ENCODE data around the gene GALNS.

The GALNS gene

DNA sequence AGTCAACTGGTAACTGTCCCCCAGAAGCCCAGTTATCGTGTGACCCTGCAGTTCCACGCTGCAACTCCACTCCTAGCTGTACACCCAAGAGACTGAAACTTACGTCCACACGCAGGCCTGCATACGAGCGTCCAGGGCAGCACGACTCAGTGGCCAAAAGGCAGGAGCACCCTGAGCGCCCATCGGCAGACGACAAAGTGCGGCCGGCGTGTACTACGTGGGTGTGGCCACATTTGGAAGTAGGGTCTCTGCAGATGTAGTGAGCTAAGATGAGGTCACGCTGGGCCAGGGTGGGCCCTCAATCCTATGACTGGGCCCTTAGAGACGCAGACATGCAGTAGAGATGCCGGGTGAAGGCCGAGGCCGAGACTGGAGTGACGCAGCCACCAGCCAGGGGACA is 13.5 kb downstream of the GALNS start:
- H3K27me3 Mint-ChIP-seq, result no peaks in the 10 kb centered on the region
- no peak overlapping the region for H3K4me3 Mint-ChIP-seq
- H3K36me3 Mint-ChIP-seq, result peaks cover 20% of the 10 kb centered on the region
- H3K9me3 Mint-ChIP-seq, result no peaks in the 10 kb centered on the region
- peaks cover 8% of the 10 kb centered on the region for H3K4me1 Mint-ChIP-seq
- no peak for ATAC-seq
- no peak overlapping the region for H3K27ac Mint-ChIP-seq

- ATAC-seq, result no peak
- H3K27ac Mint-ChIP-seq, result no peak overlapping the region
- no peak overlapping the region for H3K4me3 Mint-ChIP-seq
- peaks cover 24% of the 10 kb centered on the region for H3K36me3 Mint-ChIP-seq
- no peaks in the 10 kb centered on the region for H3K9me3 Mint-ChIP-seq
- H3K4me1 Mint-ChIP-seq, result peaks cover 8% of the 10 kb centered on the region
- H3K27me3 Mint-ChIP-seq, result no peaks in the 10 kb centered on the region
These were observed 13.9 kb downstream of the GALNS start for GRCh38 chr16:88842806-88843205.

GRCh38 chr16:88842308-88842756 is 14.4 kb downstream of the GALNS start:
- H3K36me3 Mint-ChIP-seq, result peaks cover 24% of the 10 kb centered on the region
- no peak overlapping the region for H3K4me3 Mint-ChIP-seq
- peaks cover 8% of the 10 kb centered on the region for H3K4me1 Mint-ChIP-seq
- H3K27me3 Mint-ChIP-seq, result no peaks in the 10 kb centered on the region
- no peaks in the 10 kb centered on the region for H3K9me3 Mint-ChIP-seq
- ATAC-seq, result no peak
- no peak overlapping the region for H3K27ac Mint-ChIP-seq

DNA sequence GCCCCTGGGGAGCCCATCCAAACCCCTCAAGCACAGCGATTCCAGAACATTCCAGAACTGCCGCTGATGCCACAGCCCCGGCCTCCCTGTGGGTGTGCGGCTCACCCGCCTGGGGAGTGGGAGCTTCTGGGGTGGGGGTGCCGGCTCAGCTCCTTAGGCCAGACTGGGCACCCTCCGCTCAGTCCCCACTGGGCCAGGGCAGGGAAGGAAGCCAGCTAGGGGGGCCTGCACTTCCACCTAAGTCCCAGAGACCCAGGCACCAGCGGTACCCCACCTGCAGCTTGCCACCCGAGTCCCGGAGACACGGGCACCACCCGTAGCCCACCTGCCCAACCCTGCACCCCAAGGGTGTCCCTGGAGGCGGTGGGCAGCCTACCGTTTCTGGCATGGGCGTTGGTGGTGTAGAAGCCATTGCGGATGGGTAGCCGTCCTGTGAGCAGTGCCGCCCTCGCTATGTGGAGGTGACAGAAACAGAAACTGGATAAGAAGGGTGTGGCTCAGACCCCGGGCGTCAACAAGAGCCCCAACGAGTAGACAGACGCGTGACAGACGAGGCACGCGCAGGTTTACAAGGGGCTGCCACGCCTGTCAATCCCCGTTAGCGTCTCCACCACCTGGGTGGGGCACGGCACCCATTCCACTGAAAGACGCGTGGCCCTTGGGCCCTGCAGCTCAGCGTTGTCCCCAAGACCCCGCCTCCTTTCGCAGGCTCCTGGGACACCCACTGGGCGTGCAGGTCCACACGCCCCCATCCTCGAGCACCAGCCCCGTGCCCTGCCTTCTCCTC is 15.0 kb downstream of the GALNS start:
- H3K4me1 Mint-ChIP-seq, result peaks cover 8% of the 10 kb centered on the region
- no peaks in the 10 kb centered on the region for H3K27me3 Mint-ChIP-seq
- H3K27ac Mint-ChIP-seq, result no peak overlapping the region
- peak; percentile 18 for ATAC-seq
- peaks cover 24% of the 10 kb centered on the region for H3K36me3 Mint-ChIP-seq
- H3K4me3 Mint-ChIP-seq, result no peak overlapping the region
- no peaks in the 10 kb centered on the region for H3K9me3 Mint-ChIP-seq

DNA sequence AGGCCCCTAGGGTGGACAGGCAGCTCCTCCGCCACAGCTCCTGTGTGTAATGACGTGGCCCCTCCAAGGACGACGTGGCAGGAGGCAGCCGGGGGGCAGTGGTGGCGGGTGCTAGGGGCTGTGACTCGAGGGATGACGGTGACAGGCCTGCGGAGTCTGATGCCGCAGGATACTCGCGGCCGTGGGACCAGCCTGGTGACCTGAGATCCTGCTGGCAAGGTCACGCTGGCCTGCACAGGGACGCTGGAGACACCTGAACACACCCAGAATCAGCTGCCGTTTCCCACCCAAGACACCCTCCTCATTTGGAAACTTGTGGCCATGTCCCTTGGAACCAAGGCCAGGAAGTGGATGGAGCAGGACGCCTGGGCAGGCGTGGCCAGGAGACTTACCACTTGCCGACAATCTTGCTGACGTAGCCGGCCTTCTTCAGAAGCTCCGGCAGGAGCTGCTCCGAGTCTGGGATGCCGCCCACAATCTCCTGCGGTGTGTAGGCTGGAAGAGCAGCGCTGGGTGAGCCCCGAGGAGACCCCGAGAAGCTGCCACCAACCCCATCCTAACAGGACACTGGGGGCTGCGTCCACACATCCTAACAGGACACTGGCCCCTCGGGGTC is 16.0 kb downstream of the GALNS start:
- Mint-ChIP-seq H3K27me3 (no peaks in the 10 kb centered on the region), H3K4me3 (no peak overlapping the region), H3K4me1 (peaks cover 8% of the 10 kb centered on the region), H3K9me3 (no peaks in the 10 kb centered on the region), H3K27ac (no peak overlapping the region), H3K36me3 (peaks cover 24% of the 10 kb centered on the region)
- no peak for ATAC-seq

GRCh38 chr16:88839745-88840599 is 16.8 kb downstream of the GALNS start:
- H3K27me3 Mint-ChIP-seq, result no peaks in the 10 kb centered on the region
- peaks cover 8% of the 10 kb centered on the region for H3K4me1 Mint-ChIP-seq
- no peak overlapping the region for H3K27ac Mint-ChIP-seq
- no peaks in the 10 kb centered on the region for H3K9me3 Mint-ChIP-seq
- no peak for ATAC-seq
- peaks cover 30% of the 10 kb centered on the region for H3K36me3 Mint-ChIP-seq
- no peak overlapping the region for H3K4me3 Mint-ChIP-seq

- H3K4me3 Mint-ChIP-seq, result no peak overlapping the region
- peaks cover 8% of the 10 kb centered on the region for H3K4me1 Mint-ChIP-seq
- no peak overlapping the region for H3K27ac Mint-ChIP-seq
- H3K9me3 Mint-ChIP-seq, result no peaks in the 10 kb centered on the region
- no peaks in the 10 kb centered on the region for H3K27me3 Mint-ChIP-seq
- no peak for ATAC-seq
- peaks cover 33% of the 10 kb centered on the region for H3K36me3 Mint-ChIP-seq
These were observed 17.7 kb downstream of the GALNS start for GRCh38 chr16:88839026-88839529.

DNA sequence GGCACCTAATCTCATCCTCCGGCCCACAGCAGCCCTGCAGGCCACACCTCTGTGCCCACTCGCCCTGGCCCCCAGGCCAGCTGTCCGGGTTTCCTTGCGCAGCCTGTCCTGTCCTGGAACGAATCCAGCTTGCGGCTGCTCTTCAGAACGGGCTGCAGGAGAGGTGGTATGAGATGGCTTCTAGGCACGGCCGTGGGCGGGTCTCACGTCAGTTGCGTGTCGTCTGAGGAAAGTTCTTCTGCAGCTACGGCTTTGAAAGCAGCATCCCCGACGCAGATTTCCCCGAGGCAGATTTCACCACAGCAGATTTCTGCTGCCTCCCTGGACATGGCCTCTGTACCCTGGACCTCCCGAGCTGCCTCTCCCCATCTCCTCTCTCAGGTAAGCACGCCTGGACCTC is 18.2 kb downstream of the GALNS start:
- H3K36me3 Mint-ChIP-seq, result peaks cover 37% of the 10 kb centered on the region
- no peak overlapping the region for H3K27ac Mint-ChIP-seq
- no peak for ATAC-seq
- no peaks in the 10 kb centered on the region for H3K27me3 Mint-ChIP-seq
- H3K4me3 Mint-ChIP-seq, result no peak overlapping the region
- no peaks in the 10 kb centered on the region for H3K9me3 Mint-ChIP-seq
- H3K4me1 Mint-ChIP-seq, result peaks cover 8% of the 10 kb centered on the region

DNA sequence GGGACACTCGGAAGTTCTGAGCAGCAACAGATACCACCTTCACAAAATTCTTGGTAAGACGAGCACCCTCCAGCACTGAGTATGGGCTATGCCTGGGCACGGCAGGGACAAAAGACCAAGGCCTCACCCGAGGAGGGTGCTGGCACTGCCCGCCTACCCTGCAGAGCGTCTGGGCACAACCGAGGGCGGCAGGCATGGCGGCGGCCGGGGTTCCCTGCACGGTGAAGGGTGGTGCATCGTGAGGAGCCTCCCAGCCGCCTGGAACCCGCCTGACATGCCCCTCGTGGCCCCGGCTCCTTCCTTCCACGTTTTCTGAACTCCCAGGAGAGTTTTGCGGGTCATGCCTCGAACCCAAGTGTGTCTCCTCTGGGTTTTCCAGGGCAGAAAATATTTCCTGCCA is 18.9 kb downstream of the GALNS start:
- Mint-ChIP-seq H3K4me3 (no peak overlapping the region), H3K27ac (no peak overlapping the region), H3K27me3 (no peaks in the 10 kb centered on the region), H3K36me3 (peaks cover 37% of the 10 kb centered on the region), H3K4me1 (peaks cover 8% of the 10 kb centered on the region), H3K9me3 (no peaks in the 10 kb centered on the region)
- no peak for ATAC-seq

DNA sequence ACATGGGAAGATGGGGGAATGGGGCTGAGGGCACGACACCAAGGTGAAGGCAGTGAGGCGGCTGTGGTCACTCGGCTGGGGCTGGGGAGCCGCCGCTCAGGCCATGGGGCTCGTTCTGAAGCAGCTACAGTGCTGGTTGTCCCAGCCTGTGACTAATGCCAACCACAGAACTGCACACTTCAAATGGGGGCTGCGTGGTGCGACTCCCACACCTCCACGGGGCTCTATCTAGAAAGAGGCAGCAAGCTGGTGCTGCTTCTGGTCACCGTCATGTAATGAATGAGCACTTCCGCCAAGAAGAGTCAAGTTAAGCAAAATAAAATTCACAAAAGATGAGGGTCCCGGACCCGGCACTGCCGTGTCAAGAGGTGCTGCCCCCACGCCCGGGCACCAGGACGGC is 20.0 kb downstream of the GALNS start:
- ATAC-seq, result no peak
- Mint-ChIP-seq H3K4me1 (peaks cover 2% of the 10 kb centered on the region), H3K27me3 (no peaks in the 10 kb centered on the region), H3K4me3 (no peak overlapping the region), H3K36me3 (peaks cover 37% of the 10 kb centered on the region), H3K27ac (no peak overlapping the region), H3K9me3 (no peaks in the 10 kb centered on the region)

DNA sequence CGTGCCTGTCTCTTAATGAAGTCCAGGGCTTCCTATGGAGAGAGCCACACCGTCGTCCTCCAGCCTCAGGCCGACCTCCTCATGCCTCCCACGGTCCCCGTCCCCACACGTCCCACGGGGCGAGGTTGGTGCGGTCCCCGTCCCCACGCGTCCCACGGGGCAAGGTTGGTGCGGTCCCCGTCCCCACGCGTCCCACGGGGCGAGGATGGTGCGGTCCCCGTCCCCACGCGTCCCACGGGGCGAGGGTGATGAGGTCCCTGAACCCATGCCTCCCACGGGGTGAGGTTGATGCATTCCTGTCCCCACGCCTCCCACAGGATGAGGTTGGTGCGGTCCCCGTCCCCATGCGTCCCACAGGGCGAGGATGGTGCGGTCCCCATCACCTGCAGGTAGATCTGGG is 20.9 kb downstream of the GALNS start:
- Mint-ChIP-seq H3K27me3 (no peaks in the 10 kb centered on the region), H3K4me3 (no peak overlapping the region), H3K9me3 (no peaks in the 10 kb centered on the region), H3K27ac (no peak overlapping the region), H3K4me1 (no peaks in the 10 kb centered on the region), H3K36me3 (peaks cover 40% of the 10 kb centered on the region)
- no peak for ATAC-seq

- Mint-ChIP-seq H3K36me3 (peaks cover 40% of the 10 kb centered on the region), H3K4me1 (no peaks in the 10 kb centered on the region), H3K4me3 (no peak overlapping the region), H3K9me3 (no peaks in the 10 kb centered on the region), H3K27ac (no peak overlapping the region), H3K27me3 (no peaks in the 10 kb centered on the region)
- no peak for ATAC-seq
These were observed 21.4 kb downstream of the GALNS start for GRCh38 chr16:88835383-88835782.

DNA sequence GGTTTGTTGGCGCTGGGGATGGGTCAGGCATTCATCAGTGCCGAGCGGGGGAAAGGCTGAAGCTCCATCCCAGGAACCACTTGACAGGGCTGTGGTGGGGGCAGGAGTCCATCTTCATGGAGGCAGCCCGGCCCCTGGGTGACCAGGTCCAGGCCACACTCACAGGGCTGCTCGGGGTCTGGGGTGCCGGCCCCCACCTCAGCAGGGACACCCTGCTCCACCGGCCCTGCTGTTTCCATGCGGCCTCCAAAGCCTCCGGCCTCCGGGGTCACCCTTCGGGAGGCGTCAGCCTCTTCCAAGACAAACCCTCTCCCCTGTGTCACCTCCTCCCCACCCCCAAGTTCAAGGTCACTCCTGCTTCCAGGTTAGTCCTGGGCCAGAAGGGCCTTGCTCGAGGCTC is 22.1 kb downstream of the GALNS start:
- no peaks in the 10 kb centered on the region for H3K27me3 Mint-ChIP-seq
- H3K4me3 Mint-ChIP-seq, result no peak overlapping the region
- H3K27ac Mint-ChIP-seq, result no peak overlapping the region
- no peaks in the 10 kb centered on the region for H3K4me1 Mint-ChIP-seq
- ATAC-seq, result no peak
- H3K9me3 Mint-ChIP-seq, result no peaks in the 10 kb centered on the region
- peaks cover 35% of the 10 kb centered on the region for H3K36me3 Mint-ChIP-seq

- no peak for ATAC-seq
- H3K27ac Mint-ChIP-seq, result no peak overlapping the region
- no peaks in the 10 kb centered on the region for H3K4me1 Mint-ChIP-seq
These were observed 23.7 kb downstream of the GALNS start for GRCh38 chr16:88833086-88833485.

GRCh38 chr16:88831838-88832237 is 24.9 kb downstream of the GALNS start:
- H3K36me3 Mint-ChIP-seq, result peaks cover 29% of the 10 kb centered on the region
- H3K9me3 Mint-ChIP-seq, result no peaks in the 10 kb centered on the region
- H3K27ac Mint-ChIP-seq, result no peak overlapping the region
- H3K4me3 Mint-ChIP-seq, result no peak overlapping the region
- peak; percentile 22 for ATAC-seq
- H3K27me3 Mint-ChIP-seq, result no peaks in the 10 kb centered on the region
- no peaks in the 10 kb centered on the region for H3K4me1 Mint-ChIP-seq

More at GRCh38 chr16:88833086-88833485, 23.7 kb downstream of the GALNS start:
- H3K27me3 Mint-ChIP-seq, result no peaks in the 10 kb centered on the region
- no peak overlapping the region for H3K4me3 Mint-ChIP-seq
- no peaks in the 10 kb centered on the region for H3K9me3 Mint-ChIP-seq
- H3K36me3 Mint-ChIP-seq, result peaks cover 32% of the 10 kb centered on the region

Data from stimulated activated memory B cell treated with anti-CD40 and anti-IgM and Interleukin-4, amounts not matched to agents 10 μg/mL and 1 μg/mL and 100 μg/mL, for 72 hours (primary cell).